K562 (cell line): Measurements from ENCODE around the gene EGLN3. TPM values are rescaled to one million over a fixed set of nuclear protein-coding genes. Genes with fewer than 3 reads are reported as not detected.

ENCODE experiments used
- ATAC-seq: fragments of 200-7000 bp; cut with Tn5 transposase; 3 replicates; pipeline ENCODE4 v1.9.1; 2020; ENCODE audit warnings: moderate library complexity
- BruUV-seq: library from RNA; stranded (reverse); fragments of 400-500 nt; replicated peaks from 2 replicates; lab custom pipeline; 2021; lab: Mats Ljungman, UMichigan
- CTCF ChIA-PET: fragments of 300-600 bp; formaldehyde crosslinking; extraction: SDS; loops from one replicate; lab custom pipeline; 2021; ENCODE audit warnings: low intra/inter-chr PET ratio; lab: Yijun Ruan, JAX
- POLR2A ChIA-PET: fragments of 300-600, 350-650 bp; sonication (Branson Sonifier 250); formaldehyde crosslinking; extraction: SDS; loops from one replicate; lab custom pipeline; 2021; ENCODE audit warnings: antibody characterized with exemption, inconsistent platforms; lab: Yijun Ruan, JAX
- DNase-seq, 4 experiments: peaks; one replicate each; pipeline versions ENCODE4 v3.0.0 to v3.0.0-alpha.2; 2011 to 2018; ENCODE audit warnings: low spot score in 3 of 4, mixed read lengths in 3 of 4; ENCODE audit errors: extremely low read depth in 1 of 4
- FAIRE-seq: peaks from 2 replicates; lab custom pipeline; 2011; peaks lifted over from hg19 to GRCh38; lab: Jason Lieb, UNC
- H2AFZ ChIP-seq: 2 replicates; pipeline ENCODE4 v1.6.0; 2011; ENCODE audit warnings: low read depth, low read length, control low read depth, inconsistent platforms
- H3K27ac ChIP-seq: fragments of 200-600 bp; 3 replicates; pipeline ENCODE4 v1.8.0; 2011; ENCODE audit warnings: low read depth, mild to moderate bottlenecking, control low read depth, inconsistent platforms, low read length, moderate library complexity, mixed read lengths; ENCODE audit errors: extremely low read depth
- H3K27me3 ChIP-seq, 2 experiments: fragments of 300-600 bp in 1 of 2; 2 replicates in 1 of 2; 3 replicates in 1 of 2; pipeline versions ENCODE4 v1.6.0 to v1.8.0; 2011; ENCODE audit warnings: inconsistent platforms in 2 of 2, low read length in 2 of 2, mild to moderate bottlenecking in 1 of 2, mixed read lengths in 1 of 2, moderate library complexity in 1 of 2; ENCODE audit not compliant: control insufficient read depth in 2 of 2, insufficient read depth in 2 of 2
- H3K36me3 ChIP-seq: fragments of 300-600 bp; 3 replicates; pipeline ENCODE4 v1.8.0; 2011; ENCODE audit warnings: mild to moderate bottlenecking, low read length, inconsistent platforms; ENCODE audit not compliant: control insufficient read depth, insufficient read depth
- H3K4me1 ChIP-seq, 2 experiments: fragments of 200-600 bp in 1 of 2; replicated peaks in 1 of 2; 2 replicates in 1 of 2; 3 replicates in 1 of 2; pipeline versions ENCODE4 v1.5.1 to v1.8.0; 2011; ENCODE audit warnings: inconsistent platforms in 2 of 2, low read length in 2 of 2, mild to moderate bottlenecking in 1 of 2, mixed read lengths in 1 of 2, moderate library complexity in 1 of 2; ENCODE audit not compliant: control insufficient read depth in 2 of 2, insufficient read depth in 2 of 2
- H3K4me2 ChIP-seq: 2 replicates; pipeline ENCODE4 v1.6.1; 2011; ENCODE audit warnings: low read length, control low read depth, inconsistent platforms, mixed read lengths; ENCODE audit not compliant: insufficient read depth
- H3K4me3 ChIP-seq: fragments of 200-600 bp; sonication (generic), shearing (Covaris generic); 2 replicates; pipeline ENCODE4 v1.5.1; 2016; ENCODE audit warnings: control low read depth, inconsistent platforms
- H3K79me2 ChIP-seq: fragments of 200-600 bp; 3 replicates; pipeline ENCODE4 v1.8.0; 2011; ENCODE audit warnings: low read length, inconsistent platforms; ENCODE audit not compliant: control insufficient read depth, insufficient read depth
- H3K9ac ChIP-seq, 2 experiments: 2 replicates each; pipeline versions ENCODE4 v1.6.0 to v1.6.1; 2011; ENCODE audit warnings: low read depth in 2 of 2, low read length in 2 of 2, control low read depth in 1 of 2, inconsistent platforms in 1 of 2, mild to moderate bottlenecking in 1 of 2, mixed read lengths in 1 of 2; ENCODE audit not compliant: insufficient read depth in 1 of 2
- H3K9me1 ChIP-seq: one replicate; pipeline ENCODE4 v1.6.0; 2011; ENCODE audit warnings: inconsistent platforms, mild to moderate bottlenecking, low read length, moderate library complexity; ENCODE audit not compliant: control insufficient read depth, insufficient read depth
- H3K9me3 ChIP-seq: replicated peaks from 2 replicates; pipeline ENCODE4 v1.5.1; 2011; ENCODE audit warnings: low read depth, low read length, inconsistent platforms; ENCODE audit not compliant: control insufficient read depth, insufficient read depth
- H4K20me1 ChIP-seq: replicated peaks from 2 replicates; pipeline ENCODE4 v1.6.1; 2011; ENCODE audit warnings: low read length, inconsistent platforms, mixed read lengths; ENCODE audit not compliant: control insufficient read depth, insufficient read depth
- CREBBP ChIP-seq: IDR thresholded peaks from one replicate; pipeline ENCODE4 v1.6.1; 2012; ENCODE audit warnings: low read depth, mild to moderate bottlenecking, control low read depth, inconsistent platforms, low read length
- FOXM1 ChIP-seq, 2 experiments: fragments of 450-650 bp in 1 of 2; sonication (generic) in 1 of 2; formaldehyde crosslinking in 1 of 2; IDR thresholded peaks; 2 replicates each; pipeline versions ENCODE4 v1.6.1 to v1.9.0; 2017 to 2022; ENCODE audit warnings: low read depth in 2 of 2, mild to moderate bottlenecking in 2 of 2, missing genetic modification reagents in 1 of 2, moderate library complexity in 1 of 2
- HMG20A ChIP-seq: fragments of 450-650 bp; formaldehyde crosslinking; conservative IDR thresholded peaks from 2 replicates; pipeline ENCODE4 v1.4.0; 2020; ENCODE audit warnings: mild to moderate bottlenecking, mixed read lengths
- PCBP1 ChIP-seq: fragments of 200-400 bp; formaldehyde crosslinking; IDR thresholded peaks from 2 replicates; pipeline ENCODE4 v1.6.1; 2018; ENCODE audit warnings: mild to moderate bottlenecking, low read depth, low read length; ENCODE audit not compliant: poor library complexity, severe bottlenecking
- POLR2A ChIP-seq: fragments of 450-650 bp; conservative IDR thresholded peaks from 2 replicates; pipeline ENCODE4 v1.6.1; 2016
- RBM17 ChIP-seq: fragments of 200-400 bp; formaldehyde crosslinking; IDR thresholded peaks from 2 replicates; pipeline ENCODE4 v1.6.1; 2017; ENCODE audit warnings: low read depth, mild to moderate bottlenecking, low read length, borderline replicate concordance
- RBM22 ChIP-seq: fragments of 200-400 bp; formaldehyde crosslinking; IDR thresholded peaks from 2 replicates; pipeline ENCODE4 v1.6.1; 2018; ENCODE audit warnings: low read length, low read depth; ENCODE audit not compliant: poor library complexity, severe bottlenecking
- TCF7L2 ChIP-seq: fragments of 150-350 bp; IDR thresholded peaks from 2 replicates; pipeline ENCODE4 v1.6.1; 2016; ENCODE audit warnings: low read depth, mild to moderate bottlenecking, low read length, moderate library complexity
- ZFP30 ChIP-seq: fragments of 250-450 bp; sonication (Bioruptor Pico); IDR thresholded peaks from 2 replicates; pipeline ENCODE4 v1.8.0; 2022; ENCODE audit warnings: moderate library complexity, mild to moderate bottlenecking, inconsistent platforms, borderline replicate concordance
- ZNF263 ChIP-seq: sonication (generic); formaldehyde crosslinking; IDR thresholded peaks from 2 replicates; pipeline ENCODE4 v1.8.0; 2022; ENCODE audit warnings: mild to moderate bottlenecking, missing genetic modification reagents, borderline replicate concordance
- ZNF75A ChIP-seq: fragments of 450-650 bp; formaldehyde crosslinking; IDR thresholded peaks from 2 replicates; pipeline ENCODE4 v1.4.0; 2020; ENCODE audit warnings: mild to moderate bottlenecking
- WGBS: fragments of 100-300 bp; shearing (Covaris generic); methylation state at CpG from one replicate; pipeline ENCODE4 v1.1.6; 2016; ENCODE audit warnings: low coverage, mixed read lengths; ENCODE audit not compliant: insufficient coverage; ENCODE audit errors: missing lambda C conversion rate; 5-methylcytosine and 5-hydroxymethylcytosine counted together
- in situ Hi-C: fragments of 300-500 bp; cut with MboI; formaldehyde crosslinking; loops from 4 replicates; pipeline ENCODE4 v1.15.0; 2018; ENCODE audit warnings: inconsistent platforms, mixed read lengths
- intact Hi-C: fragments of 100-400 bp; cut with micrococcal nuclease; formaldehyde crosslinking; loops from 2 replicates; pipeline ENCODE4 v1.14.2; 2022
- polyA plus RNA-seq, 8 experiments: library from polyadenylated mRNA; depleted of rRNA in 4 of 8; stranded (reverse) in 5 of 8; unstranded in 3 of 8; fragments of >200 nt; fragmentation: Nextera tagmentation in 2 of 8; fragmentation: Illumina TruSeq in 1 of 8; extraction: Ambion mirVana in 2 of 8; extraction: Trizol in 1 of 8; gene quantifications; 2 replicates each; pipeline versions ENCODE4 v1.2.1 to v1.2.3, GENCODE V29; 2011 to 2014; ENCODE audit warnings: inconsistent platforms in 1 of 8, missing spikeins in 1 of 8
- total RNA-seq, 7 experiments: library from RNA; depleted of rRNA in 6 of 7; stranded (reverse); fragments of >200 nt in 6 of 7; fragmentation: Illumina TruSeq in 2 of 7; extraction: Trizol in 2 of 7; gene quantifications; 2 replicates each; pipeline versions ENCODE4 v1.2.1 to v1.2.3, GENCODE V29; 2011 to 2021; ENCODE audit warnings: low replicate concordance in 1 of 7

The EGLN3 gene
- total and polyA plus RNA-seq, 9 of the 15 experiments (the other 6 are each of a cell fraction or from before 2014, with no cell fraction given) = 2.5 to 87.6 (median 5.8) TPM

DNA sequence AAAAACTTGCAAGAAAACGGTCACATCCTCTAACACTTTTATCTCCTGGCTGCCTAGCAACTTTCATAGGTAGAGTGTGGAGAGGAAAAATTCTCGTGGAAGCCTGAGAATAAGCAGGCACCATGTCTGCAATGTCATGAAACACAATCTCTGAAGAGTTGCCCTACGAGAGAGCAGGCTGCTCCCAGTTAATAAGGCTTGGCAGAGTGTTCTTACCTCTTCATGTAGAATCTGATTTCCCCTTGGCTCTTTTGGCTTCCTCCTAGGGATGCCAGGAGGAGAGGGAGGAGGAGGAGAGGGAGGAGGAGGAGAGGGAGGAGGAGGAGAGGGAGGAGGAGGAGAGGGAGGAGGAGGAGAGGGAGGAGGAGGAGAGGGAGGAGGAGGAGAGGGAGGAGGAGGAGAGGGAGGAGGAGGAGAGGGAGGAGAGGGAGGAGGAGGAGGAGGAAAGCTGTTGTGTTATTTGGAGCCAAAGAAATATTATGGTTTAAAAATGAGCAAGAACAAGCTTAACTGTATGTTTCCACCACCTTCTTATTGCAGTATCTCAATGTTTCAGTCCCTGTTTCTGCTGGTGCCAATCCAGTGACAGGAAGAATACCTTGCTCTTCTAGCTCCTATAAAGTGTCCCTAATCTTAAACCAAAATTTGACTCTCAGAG is 52.9 kb downstream of the EGLN3 start (continued):
- no peak for TF ChIP-seq TCF7L2
- TF ChIP-seq ZNF263 (CRISPR knock-in tag) = peak; percentile 90
- peak; percentile 31 for TF ChIP-seq PCBP1

DNA sequence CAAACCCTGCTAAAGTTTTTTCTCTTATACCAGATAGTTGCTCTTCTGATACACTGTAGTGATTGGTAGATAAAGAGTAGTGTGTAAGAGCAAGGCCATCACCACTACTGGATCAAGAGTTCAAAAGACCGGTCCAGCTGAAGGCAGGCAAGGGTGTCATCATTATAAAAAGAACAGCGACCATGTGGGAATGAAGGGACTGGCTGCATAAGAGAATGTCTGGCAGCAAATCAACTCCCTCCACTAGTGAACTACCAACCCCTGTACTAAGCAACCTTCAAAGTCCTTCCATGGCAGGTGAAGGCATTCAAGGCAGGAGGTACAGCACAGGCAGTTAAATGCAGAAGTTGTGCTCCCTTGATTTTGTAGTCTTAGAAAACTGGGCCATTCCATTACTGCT is 53.5 kb downstream of the EGLN3 start:
- POLR2A ChIA-PET = no interaction called here
- CTCF ChIA-PET = no interaction called here
- no peak overlapping the region for H3K4me2 ChIP-seq
- no peaks in the 10 kb centered on the region for H3K79me2 ChIP-seq
- intact Hi-C loops = no loop called here
- in situ Hi-C loops = no loop called here
- no peak overlapping the region for H3K27ac ChIP-seq
- H3K27me3 ChIP-seq = no peaks in the 10 kb centered on the region
- FAIRE-seq = no peak
- no peak overlapping the region for H3K4me3 ChIP-seq
- no peaks in the 10 kb centered on the region for H3K9me1 ChIP-seq
- no peaks in the 10 kb centered on the region for H4K20me1 ChIP-seq
- DNase-seq = no peak
- 24% methylated on average over 2 of the region's 2 CpGs for WGBS
- BruUV-seq = no TSS peak
- no peak overlapping the region for H2AFZ ChIP-seq
- TF ChIP-seq ZNF75A (CRISPR knock-in tag) (no peak), RBM17 (no peak), CREBBP (no peak), POLR2A (no peak), FOXM1 (IDR thresholded peaks at IDR 0.05; ENCODE audit: low read depth) (no peak), FOXM1 (CRISPR knock-in tag; IDR thresholded peaks at IDR 0.05; ENCODE audit: low read depth) (no peak), HMG20A (CRISPR knock-in tag) (no peak), RBM22 (no peak), ZFP30 (CRISPR knock-in tag) (no peak)
- no peaks in the 10 kb centered on the region for H3K36me3 ChIP-seq
- peaks cover 4% of the 10 kb centered on the region; the same call in 1 of the 2 replicates for H3K9me3 ChIP-seq
- ATAC-seq = no peak
- H3K9ac ChIP-seq = no peak overlapping the region
- peaks cover 3 to 4% of the 10 kb centered on the region in 2 experiments; a peak in 3 of 5 replicates for H3K4me1 ChIP-seq
